22Rv1 (cell line): ENCODE results near the gene ADCY2.

Source experiments
- H3K27ac ChIP-seq: fragments of 450-650 bp; 2 replicates; pipeline ENCODE4 v1.5.1; 2017
- CTCF ChIP-seq: fragments of 450-650 bp; IDR thresholded peaks from 2 replicates; pipeline ENCODE4 v1.5.1; 2017; ENCODE audit warnings: mild to moderate bottlenecking
- ZFX ChIP-seq: fragments of 450-650 bp; IDR thresholded peaks from 2 replicates; pipeline ENCODE4 v1.6.1; 2017; ENCODE audit warnings: antibody characterized with exemption, borderline replicate concordance

The ADCY2 gene

GRCh38 chr5:7873216-7873615 lies 477.3 kb downstream of the ADCY2 start:
- H3K27ac ChIP-seq: no peak overlapping the region
- TF ChIP-seq CTCF: no peak
- no peak for TF ChIP-seq ZFX

DNA sequence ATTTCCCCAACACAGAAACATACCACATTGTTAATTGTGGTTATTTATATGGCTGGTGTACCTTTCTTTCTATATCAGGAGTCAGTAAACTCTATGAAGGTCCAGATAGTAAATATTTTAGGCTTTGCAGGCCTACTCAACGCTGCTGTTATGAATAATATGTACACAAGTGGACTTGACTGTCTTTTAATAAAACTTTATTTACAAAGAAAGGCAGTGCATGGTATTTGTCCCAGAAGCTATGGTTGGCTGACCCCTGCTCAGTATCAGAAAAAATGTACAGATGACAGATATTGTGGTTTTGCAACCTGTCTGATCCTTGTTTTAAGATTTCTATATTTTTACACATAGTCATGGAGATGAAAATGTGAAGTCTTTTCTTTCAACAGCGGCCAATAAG lies 478.7 kb downstream of the ADCY2 start:
- TF ChIP-seq CTCF (no peak), ZFX (no peak)
- no peak overlapping the region for H3K27ac ChIP-seq

GRCh38 chr5:7875151-7875550 lies 479.2 kb downstream of the ADCY2 start:
- TF ChIP-seq ZFX (no peak), CTCF (no peak)
- no peak overlapping the region for H3K27ac ChIP-seq

DNA sequence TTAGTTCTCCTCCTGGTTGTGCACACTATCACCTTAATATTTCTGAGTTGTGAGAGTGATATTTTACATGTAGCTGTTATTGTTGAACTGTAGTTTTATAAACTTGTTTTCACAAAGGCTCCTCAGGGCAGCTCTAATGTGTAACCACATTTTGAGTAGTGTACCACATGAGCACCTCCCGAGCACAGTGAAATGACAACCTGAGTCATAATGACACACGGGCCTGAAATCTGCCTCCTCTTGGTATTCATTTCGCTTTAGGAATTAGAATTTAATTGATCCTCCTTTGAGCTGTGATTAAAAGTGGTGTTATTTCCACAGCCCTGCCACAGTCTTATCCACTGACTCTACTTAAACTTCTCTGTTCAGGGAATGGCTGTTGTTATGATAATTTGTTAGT lies 480.9 kb downstream of the ADCY2 start:
- no peak for TF ChIP-seq ZFX
- TF ChIP-seq CTCF: no peak
- H3K27ac ChIP-seq: peak overlapping the region; percentile 89

GRCh38 chr5:7877851-7878250 lies 481.9 kb downstream of the ADCY2 start:
- no peak for TF ChIP-seq CTCF
- no peak for TF ChIP-seq ZFX
- H3K27ac ChIP-seq: peak overlapping the region; percentile 89

DNA sequence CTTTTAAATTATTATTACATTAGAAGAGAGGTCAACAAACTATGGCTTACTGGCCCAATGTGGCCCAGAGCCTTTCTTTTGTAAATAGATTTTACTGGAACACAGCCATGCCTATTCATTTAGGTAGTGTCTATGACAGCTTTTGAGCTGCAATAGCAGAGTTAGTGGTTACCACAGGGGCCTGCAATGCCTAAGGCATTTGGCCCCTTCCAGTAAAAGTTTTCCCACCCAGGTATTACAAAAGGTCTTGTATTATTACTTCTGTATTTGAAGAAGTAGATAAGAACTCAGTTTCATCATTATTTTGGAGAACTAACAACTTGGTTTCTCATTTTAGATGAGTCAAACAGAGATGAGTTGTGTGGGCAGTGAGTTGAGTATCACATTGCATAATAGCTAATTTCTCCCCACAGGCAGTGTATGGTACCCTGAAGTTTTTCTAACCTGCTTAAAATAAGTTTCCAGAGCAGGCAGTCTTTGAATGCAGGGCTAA lies 482.5 kb downstream of the ADCY2 start:
- TF ChIP-seq CTCF (no peak), ZFX (no peak)
- peak overlapping the region; percentile 89 for H3K27ac ChIP-seq
